HG02678 (cell line): ENCODE results near the gene FLNA.
A peak's percentile ranks its signal among the peaks of the same experiment; 100 is the strongest.
"Not testable (repeated sequence)": the region's sequence is repeated elsewhere in the genome, so short reads cannot be mapped to it uniquely, and the experiment has no call there.

Experiments used
- ATAC-seq: cut with Tn5 transposase; IDR thresholded peaks from one replicate; pipeline ENCODE4 v1.9.1; 2021; ENCODE audit warnings: mild to moderate bottlenecking, moderate library complexity; ENCODE audit not compliant: unreplicated experiment

The FLNA gene

DNA sequence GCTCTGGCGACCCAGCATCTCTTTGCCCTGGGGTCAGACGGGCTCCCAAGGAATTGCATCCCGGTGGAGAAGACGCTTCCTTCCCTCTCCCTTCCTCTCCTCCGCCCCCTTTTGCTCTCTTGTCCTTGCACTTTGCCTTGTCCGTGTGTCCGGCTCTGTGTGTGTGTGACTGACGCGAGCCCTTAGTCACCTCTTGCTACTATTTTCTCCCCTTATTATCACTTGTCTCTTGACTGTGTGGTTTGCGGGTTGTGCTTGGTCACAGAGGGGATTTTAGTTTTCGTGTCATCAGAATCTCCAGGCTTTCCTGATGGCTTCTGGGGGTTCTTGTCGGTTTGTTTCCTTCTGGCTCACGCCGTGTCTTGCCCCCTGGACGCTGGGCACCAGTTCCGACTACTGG lies 31.4 kb downstream of the FLNA start:
- not testable (repeated sequence) for ATAC-seq

GRCh38 chrX:154341399-154342298 lies 32.8 kb downstream of the FLNA start:
- ATAC-seq, result peak; percentile 75

DNA sequence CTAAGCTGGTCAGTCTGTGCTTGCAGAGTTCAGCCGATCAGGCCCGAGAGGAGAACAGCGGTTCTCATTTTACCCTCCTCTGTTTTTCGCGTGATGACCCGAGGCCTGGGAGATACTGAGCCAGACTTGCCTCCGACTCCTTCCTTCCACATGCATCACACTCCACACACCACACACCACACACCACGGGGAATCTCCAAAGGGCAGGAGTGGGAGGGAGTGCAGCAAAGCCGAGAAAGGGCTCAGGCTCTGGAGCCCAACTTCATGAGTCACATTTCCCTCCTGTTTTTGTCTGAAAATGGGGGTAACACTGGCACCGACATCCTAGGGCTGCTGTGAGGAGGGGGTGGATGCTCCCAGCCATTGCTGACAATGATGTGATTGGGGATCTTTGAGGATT lies 39.9 kb downstream of the FLNA start:
- no peak for ATAC-seq

DNA sequence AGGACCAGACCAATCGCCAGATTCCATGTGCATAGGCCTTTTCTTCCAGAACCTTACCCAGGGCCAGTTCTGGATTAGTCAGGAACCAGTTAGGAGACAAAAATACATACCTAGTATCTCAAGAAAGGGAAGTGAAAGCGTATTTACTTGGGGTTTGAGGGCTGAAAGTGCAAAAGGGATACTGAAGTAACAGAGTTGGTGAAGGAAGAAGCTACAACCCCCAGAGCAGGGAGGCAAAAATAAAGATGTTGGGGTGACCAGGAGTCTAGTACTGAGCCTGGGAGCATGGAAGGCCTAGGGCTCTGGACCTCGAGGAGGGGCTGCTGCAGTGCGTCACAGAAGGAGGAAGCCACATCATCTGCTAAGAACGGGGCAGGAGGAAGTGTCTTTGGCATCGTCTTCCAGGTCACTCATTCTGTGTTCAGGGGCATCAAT lies 40.6 kb downstream of the FLNA start:
- ATAC-seq, result peak; percentile 69

- no peak for ATAC-seq
These were observed 41.3 kb downstream of the FLNA start for GRCh38 chrX:154333116-154333515.

DNA sequence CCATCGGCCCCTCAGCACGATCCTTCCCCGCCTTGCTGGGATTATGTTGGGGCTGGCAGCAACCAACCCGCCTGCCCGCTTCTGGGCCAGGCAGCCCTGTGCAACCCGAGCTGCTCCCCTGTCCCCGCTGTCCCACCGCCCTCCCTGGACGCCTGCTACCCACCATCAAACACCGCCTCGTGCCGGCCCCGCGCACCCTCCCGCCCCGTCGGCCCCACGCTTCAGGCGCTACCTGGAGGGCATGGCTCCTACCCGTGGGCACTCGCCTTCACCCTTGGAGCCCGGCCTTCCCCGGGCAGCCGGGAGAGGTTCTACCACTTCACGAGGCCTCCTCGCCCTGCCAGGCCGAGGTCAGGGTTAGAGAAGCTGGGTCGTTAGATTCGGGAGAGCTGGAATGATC lies 41.9 kb downstream of the FLNA start:
- no peak for ATAC-seq

DNA sequence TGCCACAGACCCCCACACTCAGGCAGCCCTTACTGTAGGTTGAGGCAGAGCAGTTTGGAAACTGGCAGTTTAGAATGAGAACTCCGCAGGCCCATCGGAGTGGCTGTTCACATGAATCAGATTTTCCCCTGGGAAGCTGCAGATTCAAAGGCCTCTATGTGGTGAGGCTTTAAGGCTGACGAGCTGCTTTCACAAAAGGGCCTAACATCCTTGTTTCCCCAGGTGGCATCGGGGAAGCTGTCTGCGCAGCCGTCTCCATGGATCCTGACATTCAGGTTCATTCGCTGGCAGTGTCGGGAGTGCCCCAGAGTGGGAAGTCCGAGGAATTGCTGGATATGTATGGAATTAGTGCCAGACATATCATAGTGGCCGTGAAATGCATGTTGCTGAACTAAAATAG lies 45.1 kb downstream of the FLNA start:
- no peak for ATAC-seq

DNA sequence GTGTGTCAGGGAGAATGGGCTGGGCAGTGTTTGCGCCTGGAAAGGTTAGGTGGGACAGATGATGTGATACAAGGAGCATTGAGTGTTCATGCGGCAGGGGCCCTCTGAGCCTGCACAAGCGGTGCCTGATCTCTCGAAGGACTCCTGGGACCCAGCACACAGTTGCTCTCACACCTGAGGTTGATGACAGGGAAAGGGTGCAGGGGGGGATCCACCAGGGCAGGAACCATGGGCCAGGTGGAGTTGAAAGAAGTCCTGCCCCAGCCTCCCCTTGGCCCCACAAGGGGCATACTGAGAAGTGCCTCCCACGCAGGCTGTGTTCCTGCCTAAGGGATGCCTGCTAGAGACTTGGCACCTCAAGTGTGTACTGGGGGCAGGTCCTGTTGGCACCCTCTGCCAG lies 45.8 kb downstream of the FLNA start:
- no peak for ATAC-seq

DNA sequence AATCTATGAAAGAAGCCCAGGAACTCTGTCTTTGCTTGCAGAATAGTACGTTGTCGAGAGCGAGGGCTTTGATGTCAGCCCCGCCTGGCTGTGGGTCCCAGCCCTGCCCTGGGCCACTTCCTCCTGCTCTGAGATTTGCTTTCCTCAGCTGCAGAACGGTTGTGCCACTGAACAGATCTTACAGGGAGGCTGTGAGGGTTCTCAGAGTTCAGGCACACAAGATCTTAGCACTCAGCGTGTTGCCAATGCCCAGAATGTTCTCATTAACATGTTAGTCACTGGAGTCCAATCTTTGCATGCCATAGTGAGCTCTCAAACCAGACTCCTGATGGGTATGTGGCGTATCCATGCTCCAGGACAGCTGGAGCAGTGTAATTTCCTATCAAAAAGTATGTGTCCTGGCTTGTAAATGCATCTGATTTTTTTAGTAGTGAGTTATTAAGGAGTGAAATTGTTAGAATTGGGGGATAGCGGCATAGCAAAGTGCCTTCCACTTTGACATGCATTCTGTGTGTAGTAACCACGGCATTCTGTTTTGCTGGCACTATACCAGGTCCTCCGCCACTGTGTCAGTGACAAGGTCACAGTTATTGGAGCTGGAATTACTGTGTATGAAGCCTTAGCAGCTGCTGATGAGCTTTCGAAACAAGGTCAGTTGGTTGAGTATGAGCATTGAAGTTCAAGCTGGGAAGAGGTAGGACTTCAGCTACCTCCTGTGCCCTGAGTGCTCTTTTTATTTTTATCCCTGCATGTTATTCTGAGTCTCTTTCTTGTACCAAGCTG lies 47.2 kb downstream of the FLNA start:
- no peak for ATAC-seq

DNA sequence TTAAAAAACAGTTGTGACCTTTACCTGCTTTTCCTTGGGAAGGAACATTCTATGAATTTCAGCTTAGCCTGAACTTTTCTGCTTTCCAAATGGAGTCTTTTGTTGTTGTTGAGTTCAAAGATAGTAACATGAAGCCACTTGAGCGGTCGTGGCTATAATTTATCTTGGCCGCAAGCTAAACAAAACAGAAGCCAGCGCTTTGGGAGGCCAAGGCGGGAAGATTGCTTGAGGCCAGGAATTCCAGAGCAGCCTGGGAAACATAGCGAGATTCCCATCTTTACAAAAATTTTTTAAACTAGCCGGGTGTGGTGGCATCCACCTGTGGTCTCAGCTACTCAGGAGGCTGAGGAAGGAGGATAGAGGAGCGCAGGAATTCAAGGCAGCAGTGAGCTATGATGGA lies 48.9 kb downstream of the FLNA start:
- no peak for ATAC-seq

DNA sequence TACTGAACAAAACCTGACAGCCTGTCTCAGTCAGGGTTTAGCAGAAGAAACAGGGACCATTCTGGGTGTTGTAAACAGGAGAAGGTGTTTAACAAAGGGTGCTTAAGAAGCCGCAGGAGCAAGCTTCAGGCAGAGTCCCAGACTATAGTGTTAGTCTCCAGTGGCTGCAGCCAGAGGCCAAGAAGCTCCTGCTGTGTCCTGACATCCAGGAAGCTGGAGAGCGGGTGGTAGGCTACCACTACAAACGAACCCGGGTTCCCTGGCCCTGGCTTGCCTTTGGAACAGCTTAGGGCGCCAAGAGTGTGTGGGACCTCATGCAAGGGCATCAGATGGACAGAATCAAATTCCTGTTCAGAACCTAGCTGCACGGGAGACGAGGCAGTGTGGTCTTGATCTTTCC lies 50.9 kb downstream of the FLNA start:
- no peak for ATAC-seq

GRCh38 chrX:154322890-154323289 lies 51.5 kb downstream of the FLNA start:
- ATAC-seq, result no peak

DNA sequence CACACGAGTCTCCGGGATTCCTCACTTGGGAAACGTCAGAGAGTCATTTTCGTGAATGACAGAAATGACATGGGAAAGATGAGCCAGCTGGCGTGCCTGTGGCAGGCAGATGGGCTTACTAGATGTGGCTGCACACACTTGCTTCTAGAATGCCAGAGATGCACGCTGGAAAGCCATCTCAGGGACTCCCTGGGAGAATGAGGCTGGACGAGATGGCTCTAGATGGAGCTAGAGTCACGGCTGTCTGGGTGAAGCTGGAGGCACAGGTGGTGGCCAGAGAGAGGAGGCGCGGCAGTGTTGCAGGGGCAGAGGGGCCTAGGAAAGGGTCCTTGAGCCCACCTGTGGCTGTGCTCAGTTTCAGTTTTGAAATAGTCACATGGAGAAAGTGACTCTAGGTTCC lies 52.8 kb downstream of the FLNA start:
- no peak for ATAC-seq

DNA sequence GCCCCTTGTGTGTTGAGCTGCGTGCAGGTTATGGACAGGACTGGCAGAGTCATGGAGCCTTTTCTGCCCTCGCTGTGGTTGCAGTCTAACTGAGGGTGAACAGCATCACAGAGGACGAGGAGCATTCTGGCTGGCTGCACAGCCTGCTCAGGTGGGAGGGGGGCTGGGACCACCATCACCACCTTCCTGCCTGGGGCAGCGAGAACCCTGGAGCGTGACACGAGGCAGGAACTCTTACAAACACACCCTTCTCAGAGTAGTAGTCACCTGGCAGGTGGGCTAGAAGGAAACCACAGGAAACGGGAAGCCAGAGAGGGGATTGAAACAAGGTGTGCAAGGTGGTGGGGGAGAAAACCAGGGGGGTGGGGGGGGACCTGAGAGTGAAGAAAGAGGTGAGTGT lies 53.3 kb downstream of the FLNA start:
- no peak for ATAC-seq

GRCh38 chrX:154320406-154320805 lies 54.0 kb downstream of the FLNA start:
- ATAC-seq, result no peak

DNA sequence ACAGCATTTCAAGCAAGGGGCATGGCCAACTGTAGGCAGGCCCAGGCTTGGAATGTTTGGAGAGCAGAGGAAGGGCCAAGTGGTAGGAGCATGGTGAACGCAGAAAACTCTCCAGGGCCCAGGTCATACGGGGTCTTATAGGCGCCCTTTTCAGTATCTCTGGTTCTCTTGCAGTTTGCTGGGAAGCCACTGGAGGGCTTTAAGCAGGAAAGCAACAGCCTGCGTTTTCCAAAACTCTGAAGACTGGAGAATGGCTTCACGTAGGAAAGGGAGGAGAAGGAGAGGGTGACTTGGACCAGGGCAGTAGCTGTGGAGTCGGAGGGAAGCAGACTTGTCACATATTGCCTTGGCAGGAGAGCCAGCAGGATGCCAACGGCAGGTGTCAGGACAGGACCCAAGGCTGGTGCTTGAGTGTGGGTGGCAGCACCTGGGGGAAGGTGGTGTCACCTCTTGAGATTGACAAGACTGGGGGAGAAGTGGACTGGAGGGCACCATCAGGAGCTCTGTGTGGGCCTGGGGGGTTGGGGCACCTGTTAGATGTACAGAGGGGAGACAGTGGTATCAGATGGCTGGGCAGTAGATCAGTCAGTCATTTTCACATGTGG lies 56.9 kb downstream of the FLNA start:
- ATAC-seq, result no peak

- no peak for ATAC-seq
These were observed 59.0 kb downstream of the FLNA start for GRCh38 chrX:154315416-154315815.

- no peak for ATAC-seq
These were observed 61.3 kb downstream of the FLNA start for GRCh38 chrX:154313147-154313546.

DNA sequence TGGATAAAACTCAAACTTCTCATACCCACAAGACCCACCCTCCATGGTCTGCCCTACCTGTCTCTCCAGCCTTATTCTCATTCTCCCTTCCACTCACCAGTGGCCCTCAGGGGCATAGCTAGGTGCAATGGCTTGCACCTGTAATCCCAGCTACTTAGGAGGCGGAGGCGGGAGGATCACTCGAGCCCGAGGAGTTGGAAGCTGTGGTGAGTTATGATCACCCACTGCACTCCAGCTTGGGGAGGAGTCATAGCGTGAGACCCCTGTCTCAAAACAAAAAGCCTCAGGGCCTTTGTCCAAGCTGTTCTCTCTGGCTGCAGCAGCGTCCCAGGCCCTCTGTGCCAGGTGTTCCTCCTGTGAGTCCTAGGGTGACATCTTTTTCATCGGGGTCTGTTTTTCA lies 62.3 kb downstream of the FLNA start:
- ATAC-seq, result no peak

DNA sequence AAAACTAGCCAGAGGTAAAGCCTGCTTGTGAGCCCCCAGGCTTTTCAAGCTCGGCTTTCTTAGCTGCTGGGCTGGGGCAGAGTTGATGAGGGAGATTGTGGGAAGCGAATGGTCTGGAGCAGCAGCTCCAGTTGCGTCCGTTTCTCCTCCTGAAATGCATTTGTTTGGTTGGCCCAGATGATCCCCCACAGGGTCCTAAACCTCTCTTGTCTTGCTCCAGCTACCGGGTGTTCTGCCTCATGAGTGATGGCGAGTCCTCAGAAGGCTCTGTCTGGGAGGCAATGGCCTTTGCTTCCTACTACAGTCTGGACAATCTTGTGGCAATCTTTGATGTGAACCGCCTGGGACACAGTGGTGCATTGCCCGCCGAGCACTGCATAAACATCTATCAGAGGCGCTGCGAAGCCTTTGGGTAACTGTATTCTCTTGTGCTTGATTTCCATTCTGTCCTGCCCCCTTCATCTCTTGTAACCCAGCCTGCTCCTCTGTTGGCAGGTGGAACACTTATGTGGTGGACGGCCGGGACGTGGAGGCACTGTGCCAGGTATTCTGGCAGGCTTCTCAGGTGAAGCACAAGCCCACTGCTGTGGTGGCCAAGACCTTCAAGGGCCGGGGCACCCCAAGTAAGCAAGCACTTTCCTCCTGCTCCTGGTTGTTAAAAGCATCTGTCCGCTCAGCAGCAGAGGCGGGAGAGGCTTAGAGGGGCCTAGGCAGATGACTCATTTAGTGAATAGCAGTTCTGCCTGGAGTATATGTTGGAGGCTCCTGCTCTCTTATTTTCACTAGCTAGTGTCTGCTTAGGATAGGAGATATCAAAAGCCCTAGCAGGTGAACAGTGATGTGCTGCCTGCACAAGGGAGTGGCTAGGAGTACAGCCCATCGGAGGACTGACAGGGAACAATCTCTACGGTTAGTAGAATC lies 63.6 kb downstream of the FLNA start:
- no peak for ATAC-seq
